Measurements from ENCODE around the gene DOHH. TPM values are rescaled to one million over a fixed set of nuclear protein-coding genes. Genes with fewer than 3 reads are reported as not detected.

Gene DOHH
- total RNA-seq, 4 donors from 2014 or later: 16.5 to 30.7 (median 20.3) TPM

- no peaks in the 10 kb centered on the region for H3K9me3 ChIP-seq
- H3K36me3 ChIP-seq: no peaks in the 10 kb centered on the region
- no peak overlapping the region for H3K27ac ChIP-seq
- H3K4me3 ChIP-seq: no peak overlapping the region
- no peak for ATAC-seq
- TF ChIP-seq POLR2A (IDR thresholded peaks at IDR 0.05) (no peak), CTCF (IDR thresholded peaks at IDR 0.05) (no peak), EP300 (IDR thresholded peaks at IDR 0.05) (no peak), POLR2AphosphoS5 (IDR thresholded peaks at IDR 0.05) (no peak)
- H3K4me1 ChIP-seq: no peaks in the 10 kb centered on the region
- WGBS, 2 donors (ENCODE audit: low coverage in 1 of 2): 34% methylated on average over 7 of the region's 27 CpGs; no CpG with 5 or more reads in 1 of the 2 donors
- H3K27me3 ChIP-seq: peaks cover 70% of the 10 kb centered on the region
Observed at GRCh38 chr19:3478409-3479176, 21.9 kb downstream of the DOHH start.

DNA sequence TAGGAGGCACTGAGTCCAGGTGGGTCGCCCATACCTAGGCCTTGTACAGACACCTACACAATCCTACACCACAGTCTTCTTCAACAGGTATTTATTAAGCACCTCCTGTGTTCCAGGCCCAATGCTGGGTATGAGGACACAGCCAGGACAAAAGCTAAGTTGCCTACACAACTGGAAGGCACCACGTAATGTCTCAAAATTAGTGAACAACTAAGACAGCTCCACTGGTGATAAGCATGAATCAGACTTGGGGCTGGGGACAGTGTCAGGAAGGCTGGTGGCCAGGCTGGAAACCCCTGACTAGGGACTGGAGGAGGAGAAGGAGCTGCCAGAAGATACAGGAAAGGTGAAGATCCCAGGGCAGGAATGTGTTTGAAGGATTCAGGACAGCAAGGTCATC is 22.5 kb downstream of the DOHH start:
- WGBS, 2 donors (ENCODE audit: low coverage in 1 of 2): 83 to 92% methylated on average over 2 of the region's 2 CpGs
- TF ChIP-seq CTCF (IDR thresholded peaks at IDR 0.05) (no peak), POLR2AphosphoS5 (IDR thresholded peaks at IDR 0.05) (no peak), EP300 (IDR thresholded peaks at IDR 0.05) (no peak), POLR2A (IDR thresholded peaks at IDR 0.05) (no peak)
- no peak for ATAC-seq
- Histone ChIP-seq H3K9me3 (no peaks in the 10 kb centered on the region), H3K27ac (no peak overlapping the region), H3K4me1 (peaks cover 0 to 2% (median 0%) of the 10 kb centered on the region in 3 donors), H3K4me3 (no peak overlapping the region), H3K36me3 (no peaks in the 10 kb centered on the region), H3K27me3 (peaks cover 64% of the 10 kb centered on the region)

DNA sequence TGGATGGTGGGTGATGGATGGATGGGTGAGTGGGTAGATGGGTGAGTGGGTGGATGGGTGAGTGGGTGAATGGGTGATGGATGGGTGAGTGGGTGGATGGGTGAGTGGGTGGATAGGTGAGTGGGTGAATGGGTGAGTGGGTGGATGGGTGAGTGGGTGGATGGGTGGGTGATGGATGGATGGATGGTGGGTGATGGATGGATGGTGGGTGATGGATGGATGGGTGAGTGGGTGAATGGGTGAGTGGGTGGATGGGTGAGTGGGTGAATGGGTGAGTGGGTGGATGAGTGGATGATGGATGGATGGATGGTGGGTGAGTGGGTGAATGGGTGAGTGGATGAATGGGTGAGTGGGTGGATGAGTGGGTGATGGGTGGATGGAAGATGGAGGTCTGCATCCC is 23.0 kb downstream of the DOHH start:
- ATAC-seq: no peak
- peaks cover 0 to 6% (median 0%) of the 10 kb centered on the region in 3 donors for H3K4me1 ChIP-seq
- H3K36me3 ChIP-seq: no peaks in the 10 kb centered on the region
- no peak overlapping the region for H3K27ac ChIP-seq
- TF ChIP-seq POLR2AphosphoS5 (IDR thresholded peaks at IDR 0.05) (no peak), POLR2A (IDR thresholded peaks at IDR 0.05) (no peak), EP300 (IDR thresholded peaks at IDR 0.05) (no peak), CTCF (IDR thresholded peaks at IDR 0.05) (no peak)
- H3K4me3 ChIP-seq: no peak overlapping the region
- H3K27me3 ChIP-seq: peaks cover 60% of the 10 kb centered on the region
- H3K9me3 ChIP-seq: no peaks in the 10 kb centered on the region

DNA sequence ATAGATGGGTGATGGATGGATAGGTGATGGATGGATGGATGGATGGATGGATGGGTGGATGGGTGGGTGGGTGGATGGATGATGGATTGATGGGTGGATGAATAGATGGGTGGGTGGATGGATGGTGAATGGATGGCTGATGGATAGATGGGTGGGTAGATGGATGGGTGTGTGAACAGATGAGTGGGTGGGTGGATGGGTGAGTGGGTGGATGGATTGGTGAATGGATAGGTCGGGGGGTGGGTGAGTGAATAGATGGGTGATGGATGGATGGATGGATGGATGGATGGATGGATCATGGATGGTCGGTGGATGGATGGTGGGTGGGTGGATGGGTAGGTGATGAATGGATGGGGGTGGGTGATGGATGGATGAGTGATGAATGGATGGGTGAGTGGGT is 23.6 kb downstream of the DOHH start:
- ATAC-seq: no peak
- Histone ChIP-seq H3K27ac (no peak overlapping the region), H3K4me1 (peaks cover 0 to 13% (median 6%) of the 10 kb centered on the region in 3 donors), H3K36me3 (no peaks in the 10 kb centered on the region), H3K4me3 (no peak overlapping the region), H3K9me3 (no peaks in the 10 kb centered on the region), H3K27me3 (peaks cover 53% of the 10 kb centered on the region)
- TF ChIP-seq EP300 (IDR thresholded peaks at IDR 0.05) (no peak), POLR2AphosphoS5 (IDR thresholded peaks at IDR 0.05) (no peak), POLR2A (IDR thresholded peaks at IDR 0.05) (no peak), CTCF (IDR thresholded peaks at IDR 0.05) (no peak)
- 82 to 89% methylated on average over 2 of the region's 2 CpGs for WGBS, 2 donors (ENCODE audit: low coverage in 1 of 2)

DNA sequence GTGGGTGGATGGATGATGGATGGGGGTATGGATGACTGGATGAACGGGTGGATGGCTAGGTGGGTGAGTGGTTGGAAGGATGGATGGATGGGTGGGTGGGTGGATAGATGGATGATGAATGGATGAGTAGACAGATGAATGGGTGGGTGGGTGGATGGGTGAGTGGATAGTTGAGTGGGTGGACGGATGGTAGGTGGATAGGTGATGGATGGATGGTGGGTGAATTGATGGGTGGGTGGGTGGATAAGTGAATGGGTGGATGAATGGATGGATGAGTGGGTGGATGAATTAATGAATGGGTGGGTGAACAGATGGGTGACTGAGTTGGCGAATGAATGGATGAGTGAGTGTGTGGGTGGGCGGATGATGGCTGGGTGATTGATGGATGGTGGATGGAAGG is 25.0 kb downstream of the DOHH start:
- Histone ChIP-seq H3K36me3 (no peaks in the 10 kb centered on the region), H3K27me3 (peaks cover 39% of the 10 kb centered on the region), H3K4me1 (peaks cover 0 to 26% (median 6%) of the 10 kb centered on the region in 3 donors), H3K27ac (no peak overlapping the region), H3K4me3 (no peak overlapping the region), H3K9me3 (no peaks in the 10 kb centered on the region)
- 69 to 83% methylated on average over 4 of the region's 4 CpGs for WGBS, 2 donors (ENCODE audit: low coverage in 1 of 2)
- TF ChIP-seq EP300 (IDR thresholded peaks at IDR 0.05) (no peak), CTCF (IDR thresholded peaks at IDR 0.05) (no peak), POLR2AphosphoS5 (IDR thresholded peaks at IDR 0.05) (no peak), POLR2A (IDR thresholded peaks at IDR 0.05) (no peak)
- no peak for ATAC-seq

All from gastroesophageal sphincter (tissue), 4 donors.